Measurements from ENCODE around the gene CADPS.

The CADPS gene

DNA sequence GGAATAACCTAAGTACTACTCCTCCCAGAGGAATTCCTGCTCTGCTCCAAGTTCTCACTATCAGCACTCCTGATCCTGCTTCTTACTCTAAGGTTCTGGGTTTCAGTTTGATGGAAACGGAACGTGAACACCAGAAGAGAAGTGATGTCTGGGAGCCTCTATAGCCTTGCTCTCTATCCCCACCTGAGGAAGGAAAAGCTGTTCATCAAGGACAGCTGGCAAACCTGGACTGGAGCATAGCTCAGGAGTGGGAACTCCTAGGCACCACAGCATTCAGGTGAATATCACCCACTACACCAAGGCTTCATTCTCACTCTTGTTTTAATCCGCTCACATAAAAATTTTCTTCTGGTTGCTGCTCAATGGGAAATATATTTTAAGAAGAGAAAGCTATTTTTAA is 13.0 kb upstream of the CADPS start:
- no peaks in the 10 kb centered on the region for H3K27me3 Mint-ChIP-seq
- no peak overlapping the region for H3K4me3 Mint-ChIP-seq
- ATAC-seq (no peak), DNase-seq (no peak)
- H3K4me1 Mint-ChIP-seq: no peaks in the 10 kb centered on the region
- no peaks in the 10 kb centered on the region for H3K36me3 Mint-ChIP-seq (ENCODE audit: low read depth)
- peaks cover 3% of the 10 kb centered on the region for H3K9me3 Mint-ChIP-seq
- H3K27ac Mint-ChIP-seq: no peak overlapping the region

DNA sequence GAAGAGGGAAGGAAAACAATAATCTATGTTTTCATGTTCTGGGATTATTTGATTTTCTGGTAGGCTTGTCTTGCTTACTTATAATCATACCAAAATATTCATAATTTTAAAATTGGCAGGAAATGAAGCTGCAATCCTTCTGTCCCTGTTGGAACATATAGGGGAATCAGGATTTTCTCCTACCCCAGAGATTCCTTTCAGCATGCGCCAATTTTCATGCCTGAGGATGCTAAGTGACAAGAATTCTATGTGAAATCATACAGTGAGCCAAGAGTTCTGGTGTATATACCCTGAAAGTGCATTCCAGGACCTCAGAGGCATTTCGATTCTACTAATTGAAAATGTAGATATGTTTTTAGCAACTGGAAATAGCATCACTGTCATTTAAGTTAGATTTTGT is 9.9 kb upstream of the CADPS start:
- peaks cover 6% of the 10 kb centered on the region for H3K9me3 Mint-ChIP-seq
- H3K27me3 Mint-ChIP-seq: peaks cover 2% of the 10 kb centered on the region
- no peak overlapping the region for H3K4me3 Mint-ChIP-seq
- DNase-seq (no peak), ATAC-seq (no peak)
- H3K4me1 Mint-ChIP-seq: no peaks in the 10 kb centered on the region
- H3K27ac Mint-ChIP-seq: no peak overlapping the region
- H3K36me3 Mint-ChIP-seq (ENCODE audit: low read depth): no peaks in the 10 kb centered on the region

DNA sequence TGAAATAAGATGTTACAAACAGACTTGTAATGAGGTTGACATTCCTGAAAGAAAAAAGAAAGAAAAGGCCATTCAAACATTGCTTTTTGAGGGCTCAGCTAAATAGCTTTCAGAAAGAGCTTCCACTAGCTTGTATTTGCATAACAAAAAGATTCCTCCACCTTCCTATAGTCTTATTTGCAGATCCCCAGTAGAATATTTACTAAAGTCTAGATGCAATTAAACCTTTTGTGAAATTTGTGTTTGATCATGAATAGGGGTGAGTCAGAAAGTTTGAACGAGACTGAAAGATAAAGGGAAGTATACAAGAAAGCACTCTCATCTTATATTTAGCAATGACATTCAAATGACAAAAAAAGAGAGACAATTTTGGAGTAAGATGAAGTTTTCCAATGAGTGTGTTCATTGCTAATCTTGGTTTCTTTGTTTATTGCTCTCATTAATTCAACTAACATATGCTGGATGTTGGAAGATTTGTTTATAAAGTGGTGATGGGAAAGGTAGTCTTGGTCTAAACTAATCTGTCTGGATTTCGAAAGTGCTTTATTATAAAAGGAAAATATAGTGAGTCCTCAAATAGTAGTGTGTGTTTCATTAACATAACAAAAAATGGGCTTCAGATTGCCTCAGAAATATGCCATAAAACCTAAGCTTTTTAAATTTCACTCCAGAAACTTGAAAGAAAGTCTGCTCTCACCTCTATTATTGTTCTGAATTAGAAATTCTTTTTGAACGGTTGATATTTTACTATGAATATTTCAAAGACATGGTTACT is 9.1 kb upstream of the CADPS start:
- no peak overlapping the region for H3K4me3 Mint-ChIP-seq
- ATAC-seq (no peak), DNase-seq (no peak)
- no peaks in the 10 kb centered on the region for H3K4me1 Mint-ChIP-seq
- H3K9me3 Mint-ChIP-seq: peaks cover 6% of the 10 kb centered on the region
- no peaks in the 10 kb centered on the region for H3K36me3 Mint-ChIP-seq (ENCODE audit: low read depth)
- H3K27me3 Mint-ChIP-seq: peaks cover 2% of the 10 kb centered on the region
- no peak overlapping the region for H3K27ac Mint-ChIP-seq

DNA sequence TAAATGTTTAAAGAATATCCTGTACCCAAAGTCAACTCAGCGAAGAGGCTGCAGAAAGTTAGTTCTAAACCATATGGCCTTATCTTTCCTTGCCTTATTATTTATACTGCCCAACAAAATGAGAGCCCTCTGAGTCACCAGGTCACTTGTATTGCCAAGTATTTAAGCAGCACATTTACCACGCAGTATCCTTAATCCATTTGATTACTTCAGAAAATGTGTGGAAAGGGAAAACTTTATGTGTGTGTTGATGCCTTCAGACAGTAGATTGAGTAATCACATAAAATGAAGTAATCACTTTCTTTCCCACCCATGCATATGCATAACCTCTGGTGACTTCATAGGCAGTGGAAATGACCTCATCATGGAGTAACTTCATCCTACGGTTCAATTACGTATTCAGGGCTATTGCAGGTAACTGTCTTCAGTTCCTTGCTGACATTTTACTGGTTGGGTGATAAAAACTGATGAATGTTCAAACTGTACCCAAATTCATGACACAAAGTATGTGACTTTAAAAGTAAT is 7.5 kb upstream of the CADPS start:
- peaks cover 6% of the 10 kb centered on the region for H3K9me3 Mint-ChIP-seq
- no peak for ATAC-seq
- H3K4me1 Mint-ChIP-seq: no peaks in the 10 kb centered on the region

DNA sequence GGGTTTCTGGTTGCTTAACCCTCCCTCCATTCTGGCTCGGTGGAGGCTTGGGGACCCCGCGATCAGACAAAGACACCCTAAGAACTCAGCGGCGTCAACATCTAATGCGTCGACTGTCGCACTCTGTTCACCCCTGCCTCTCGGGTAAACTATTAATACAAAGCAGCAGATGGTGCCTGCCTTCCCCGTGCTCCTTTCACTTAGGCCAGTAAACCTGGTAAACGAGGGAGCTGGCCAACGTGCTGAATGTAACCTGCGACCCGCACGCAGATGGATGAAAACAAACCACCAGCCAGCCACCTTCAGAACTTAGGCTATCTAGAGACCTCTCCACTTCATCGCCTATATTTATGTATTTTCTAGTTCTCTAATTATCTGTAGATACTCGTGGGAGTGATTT is 848 bp upstream of the CADPS start:
- Mint-ChIP-seq H3K36me3 (ENCODE audit: low read depth) (no peaks in the 10 kb centered on the region), H3K4me3 (no peak overlapping the region), H3K27ac (no peak overlapping the region), H3K4me1 (no peaks in the 10 kb centered on the region), H3K27me3 (peaks cover 44% of the 10 kb centered on the region), H3K9me3 (no peaks in the 10 kb centered on the region)
- ATAC-seq (no peak), DNase-seq (peak; percentile 3)

More for the DNA sequence above, 7.5 kb upstream of the CADPS start:
- no peak for DNase-seq
- H3K4me3 Mint-ChIP-seq: no peak overlapping the region
- no peak overlapping the region for H3K27ac Mint-ChIP-seq
- no peaks in the 10 kb centered on the region for H3K36me3 Mint-ChIP-seq (ENCODE audit: low read depth)
- peaks cover 2% of the 10 kb centered on the region for H3K27me3 Mint-ChIP-seq

DNA sequence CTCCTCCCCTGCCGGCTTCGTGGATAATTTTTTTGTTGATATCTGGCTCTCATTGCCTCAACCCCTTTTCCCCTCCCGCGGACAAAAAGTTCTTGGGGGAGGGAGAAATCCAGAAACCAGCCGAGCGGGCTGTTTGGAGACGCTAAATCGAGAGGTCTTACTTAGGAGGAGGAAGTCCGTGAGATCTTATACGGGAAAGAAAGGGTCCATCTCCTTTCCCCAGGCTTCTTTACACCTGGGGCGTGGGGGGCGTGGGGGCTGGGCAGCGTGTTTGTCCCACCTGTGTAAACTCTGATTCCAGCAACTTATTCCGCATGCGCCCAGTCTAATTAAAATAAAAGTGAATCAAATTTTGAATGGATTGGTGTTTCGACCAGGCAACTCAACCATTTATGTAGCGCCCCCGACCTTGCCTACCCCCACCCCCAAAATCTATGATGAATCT is 364 bp upstream of the CADPS start:
- Mint-ChIP-seq H3K27me3 (peaks cover 44% of the 10 kb centered on the region), H3K4me3 (no peak overlapping the region), H3K9me3 (no peaks in the 10 kb centered on the region), H3K27ac (no peak overlapping the region), H3K36me3 (ENCODE audit: low read depth) (no peaks in the 10 kb centered on the region), H3K4me1 (no peaks in the 10 kb centered on the region)
- ATAC-seq (no peak), DNase-seq (no peak)

DNA sequence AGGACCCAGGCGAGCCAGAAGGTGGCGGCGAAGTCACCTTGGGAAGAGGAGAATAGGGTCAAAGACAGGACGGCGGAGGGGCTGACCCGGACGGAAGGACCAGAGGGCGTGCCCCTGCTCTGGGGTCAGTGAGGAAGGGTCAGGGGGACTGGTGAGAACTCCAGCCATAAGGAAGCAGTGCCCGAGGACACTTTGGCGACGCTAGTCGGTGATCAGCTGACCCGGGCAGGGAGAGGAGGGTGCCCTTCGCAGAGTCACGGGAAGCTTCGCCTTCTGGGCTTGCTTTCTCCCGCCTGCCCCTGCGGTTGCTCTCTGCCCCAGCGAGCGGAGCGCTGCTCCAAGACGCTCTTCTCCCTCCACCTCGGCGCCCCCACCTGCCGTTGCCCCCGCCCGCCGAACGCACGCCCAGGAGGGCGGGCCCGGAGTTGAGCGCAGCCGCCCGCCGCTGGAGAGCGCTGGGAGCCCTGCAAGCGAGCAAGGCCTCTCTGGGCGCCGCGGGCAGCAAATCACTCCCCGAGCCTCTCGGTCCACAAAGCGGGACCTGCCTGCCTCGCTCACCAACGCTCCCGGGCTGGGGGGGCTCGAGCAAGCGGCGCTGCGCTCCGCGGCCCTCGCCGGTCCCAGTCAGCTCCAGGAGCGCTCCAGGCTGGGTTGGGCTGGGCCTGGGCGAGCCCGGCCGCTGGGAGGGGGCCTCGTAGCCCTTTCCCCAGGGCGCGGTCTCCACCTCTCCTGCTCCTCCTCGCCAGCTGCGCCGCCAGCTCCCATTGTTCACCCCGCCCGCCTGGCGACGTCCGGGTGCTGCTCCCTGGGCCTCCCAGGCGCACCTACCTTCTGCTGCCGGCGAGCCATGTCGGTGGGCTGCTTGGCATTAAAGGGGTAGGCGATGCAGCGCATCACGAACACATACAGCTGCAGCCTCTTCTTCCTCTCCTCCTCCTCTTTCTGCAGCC is 1.2 kb downstream of the CADPS start:
- Mint-ChIP-seq H3K27me3 (peaks cover 42% of the 10 kb centered on the region), H3K9me3 (no peaks in the 10 kb centered on the region), H3K4me1 (no peaks in the 10 kb centered on the region), H3K4me3 (no peak overlapping the region), H3K27ac (no peak overlapping the region), H3K36me3 (ENCODE audit: low read depth) (no peaks in the 10 kb centered on the region)
- no peak for DNase-seq
- no peak for ATAC-seq

DNA sequence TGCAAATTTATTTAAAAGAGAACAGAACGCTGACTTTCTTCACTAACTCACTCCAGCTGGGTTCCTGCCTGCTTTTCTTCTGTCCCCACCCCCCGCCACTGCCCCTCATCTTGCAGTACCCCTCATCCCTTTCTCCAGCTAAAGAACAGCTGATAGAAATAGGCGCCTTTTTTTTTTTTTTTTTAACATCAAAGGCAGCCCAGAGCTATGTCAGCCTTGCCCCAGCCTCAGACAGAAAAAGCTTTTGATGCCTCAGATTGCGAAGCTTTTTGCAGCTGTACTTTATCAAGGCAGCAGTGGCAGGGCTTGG is 1.8 kb downstream of the CADPS start:
- H3K36me3 Mint-ChIP-seq (ENCODE audit: low read depth): no peaks in the 10 kb centered on the region
- DNase-seq (no peak), ATAC-seq (no peak)
- H3K4me1 Mint-ChIP-seq: no peaks in the 10 kb centered on the region
- H3K27ac Mint-ChIP-seq: no peak overlapping the region
- no peak overlapping the region for H3K4me3 Mint-ChIP-seq
- H3K27me3 Mint-ChIP-seq: peaks cover 42% of the 10 kb centered on the region
- H3K9me3 Mint-ChIP-seq: no peaks in the 10 kb centered on the region

DNA sequence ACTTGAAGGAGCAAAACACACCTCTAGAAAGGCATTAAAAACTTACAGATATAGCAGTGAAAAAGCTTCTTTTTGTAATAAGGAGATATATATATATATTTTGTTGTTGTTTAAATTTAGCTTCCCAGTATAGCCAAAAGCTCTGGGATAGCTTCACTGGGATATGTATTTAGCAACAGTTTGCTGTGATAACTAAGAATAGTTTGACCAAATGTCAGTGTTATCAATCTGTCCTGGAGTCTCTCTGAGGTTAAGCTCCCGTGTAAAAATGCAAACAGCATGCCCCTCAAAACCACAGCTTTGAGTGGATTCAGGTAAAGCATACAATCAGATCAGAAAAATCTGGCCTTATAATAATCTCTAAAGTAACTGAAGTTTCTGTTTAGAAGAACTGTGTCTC is 2.9 kb downstream of the CADPS start:
- no peak overlapping the region for H3K4me3 Mint-ChIP-seq
- H3K27me3 Mint-ChIP-seq: peaks cover 42% of the 10 kb centered on the region
- no peaks in the 10 kb centered on the region for H3K4me1 Mint-ChIP-seq
- no peaks in the 10 kb centered on the region for H3K9me3 Mint-ChIP-seq
- DNase-seq (no peak), ATAC-seq (no peak)
- H3K36me3 Mint-ChIP-seq (ENCODE audit: low read depth): no peaks in the 10 kb centered on the region
- no peak overlapping the region for H3K27ac Mint-ChIP-seq

DNA sequence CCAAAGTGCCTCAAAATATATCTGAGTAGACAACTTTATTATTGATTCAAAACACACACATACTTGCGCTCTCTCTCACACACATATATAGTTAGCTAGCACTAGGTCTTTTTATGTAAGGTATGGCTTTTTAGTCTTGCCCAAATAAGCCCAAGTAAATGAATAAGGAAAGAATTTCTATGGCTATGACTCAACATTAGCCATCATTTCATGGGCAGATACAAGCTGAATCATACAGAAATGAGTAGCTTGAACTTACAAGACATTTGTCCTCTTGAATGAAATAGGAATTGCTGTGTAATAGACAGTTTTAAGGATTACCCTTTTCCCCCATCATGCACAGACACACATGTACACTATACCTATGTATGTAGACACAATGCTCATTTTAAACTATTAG is 4.9 kb downstream of the CADPS start:
- ATAC-seq (no peak), DNase-seq (no peak)
- H3K4me1 Mint-ChIP-seq: no peaks in the 10 kb centered on the region
- H3K4me3 Mint-ChIP-seq: no peak overlapping the region
- H3K27me3 Mint-ChIP-seq: peaks cover 22% of the 10 kb centered on the region
- no peaks in the 10 kb centered on the region for H3K9me3 Mint-ChIP-seq
- H3K36me3 Mint-ChIP-seq (ENCODE audit: low read depth): no peaks in the 10 kb centered on the region
- no peak overlapping the region for H3K27ac Mint-ChIP-seq

DNA sequence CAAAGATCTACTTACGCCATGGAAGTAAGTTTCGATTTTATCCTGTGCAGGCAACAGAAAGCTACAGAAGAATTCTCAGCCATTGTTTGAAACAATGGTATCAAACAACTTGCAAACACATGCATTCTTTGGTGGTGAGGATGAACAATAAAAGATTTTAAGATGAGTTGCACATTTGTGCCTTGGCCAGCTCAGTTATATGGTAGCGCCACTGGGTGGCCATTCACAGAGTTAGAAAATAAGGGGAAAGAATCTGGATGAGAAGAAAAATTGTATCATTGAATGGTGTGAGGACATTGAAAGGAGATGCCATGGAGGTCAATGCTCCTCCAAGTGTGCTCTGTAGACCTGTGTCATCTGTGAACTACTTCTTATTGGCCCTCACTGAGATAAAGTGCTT is 11.6 kb downstream of the CADPS start:
- H3K4me3 Mint-ChIP-seq: no peak overlapping the region
- H3K9me3 Mint-ChIP-seq: no peaks in the 10 kb centered on the region

DNA sequence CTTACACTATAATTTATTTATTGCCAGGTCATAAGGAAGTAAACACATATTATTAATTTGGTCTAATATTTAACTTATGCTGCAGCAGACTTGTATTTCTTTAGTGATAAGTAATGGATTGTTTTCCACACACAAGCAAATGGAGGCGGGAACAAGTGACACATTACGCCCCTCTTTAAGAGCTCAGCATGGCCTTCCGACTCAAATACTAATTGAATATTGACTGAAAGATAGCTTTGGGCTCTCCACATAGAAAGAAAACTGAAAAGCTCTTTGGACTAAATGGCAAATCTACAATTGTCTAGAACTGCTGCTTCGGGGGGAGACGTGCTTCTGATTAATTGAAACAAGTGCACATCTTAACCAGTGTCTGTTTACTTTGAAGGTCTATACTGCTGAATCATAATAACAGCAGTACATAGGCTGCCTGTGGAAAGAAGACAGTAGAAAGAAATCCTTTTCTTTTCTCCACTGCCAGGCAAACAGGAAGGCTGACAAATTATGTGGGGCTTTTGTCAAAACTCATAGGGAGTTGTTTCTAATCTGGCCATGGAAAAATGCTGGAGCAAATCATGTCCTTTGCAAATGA is 15.9 kb downstream of the CADPS start:
- DNase-seq: no peak
- ATAC-seq: no peak
- Mint-ChIP-seq H3K27ac (no peak overlapping the region), H3K27me3 (no peaks in the 10 kb centered on the region), H3K36me3 (ENCODE audit: low read depth) (no peaks in the 10 kb centered on the region), H3K9me3 (peaks cover 3% of the 10 kb centered on the region), H3K4me1 (no peaks in the 10 kb centered on the region), H3K4me3 (no peak overlapping the region)

More for the DNA sequence above, 11.6 kb downstream of the CADPS start:
- no peak for DNase-seq
- H3K27ac Mint-ChIP-seq: no peak overlapping the region
- H3K36me3 Mint-ChIP-seq (ENCODE audit: low read depth): no peaks in the 10 kb centered on the region
- H3K4me1 Mint-ChIP-seq: no peaks in the 10 kb centered on the region
- no peak for ATAC-seq
- H3K27me3 Mint-ChIP-seq: no peaks in the 10 kb centered on the region

DNA sequence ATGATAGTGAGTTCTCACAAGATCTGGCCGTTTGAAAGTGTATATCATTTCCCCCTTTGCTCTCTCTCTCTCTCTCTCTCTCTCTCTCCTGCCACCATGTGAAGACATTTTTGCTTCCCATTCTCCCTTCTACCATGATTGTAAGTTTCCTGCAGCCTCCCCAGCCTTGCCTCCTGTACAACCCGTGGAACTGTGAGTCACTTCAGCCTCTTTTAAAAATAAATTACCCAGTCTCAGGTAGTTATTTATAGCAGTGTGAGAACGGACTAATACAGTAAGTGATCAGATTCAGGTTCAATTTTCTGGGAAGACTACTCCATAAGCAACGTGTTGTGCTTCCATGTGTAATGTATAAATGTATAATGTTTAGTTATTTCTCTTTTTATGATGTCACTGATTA is 29.2 kb downstream of the CADPS start:
- Mint-ChIP-seq H3K4me3 (no peak overlapping the region), H3K27ac (no peak overlapping the region), H3K4me1 (no peaks in the 10 kb centered on the region), H3K9me3 (peaks cover 15% of the 10 kb centered on the region), H3K27me3 (no peaks in the 10 kb centered on the region), H3K36me3 (ENCODE audit: low read depth) (no peaks in the 10 kb centered on the region)
- ATAC-seq (no peak), DNase-seq (no peak)

DNA sequence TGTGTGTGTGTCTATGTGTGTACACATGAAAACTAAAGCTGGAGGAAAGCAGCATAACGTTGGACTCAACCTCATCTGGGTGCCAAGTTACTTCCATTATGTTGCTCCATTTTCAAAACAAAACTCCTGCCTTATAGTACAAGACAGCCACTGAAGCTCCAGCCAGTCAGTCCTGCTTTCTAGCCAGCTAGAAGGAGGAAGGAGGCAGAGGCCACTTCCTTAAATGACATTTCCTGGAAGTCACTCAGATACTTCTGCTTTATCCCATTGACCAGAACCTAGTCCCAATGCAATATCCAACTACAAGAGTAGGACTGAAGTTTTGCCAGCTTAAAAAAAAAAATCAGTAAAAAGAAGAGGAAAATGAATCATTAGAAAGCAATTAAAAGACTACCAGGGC is 31.7 kb downstream of the CADPS start:
- Mint-ChIP-seq H3K4me1 (no peaks in the 10 kb centered on the region), H3K9me3 (peaks cover 24% of the 10 kb centered on the region), H3K27me3 (peaks cover 5% of the 10 kb centered on the region), H3K27ac (no peak overlapping the region), H3K4me3 (no peak overlapping the region), H3K36me3 (ENCODE audit: low read depth) (no peaks in the 10 kb centered on the region)
- ATAC-seq (no peak), DNase-seq (no peak)

DNA sequence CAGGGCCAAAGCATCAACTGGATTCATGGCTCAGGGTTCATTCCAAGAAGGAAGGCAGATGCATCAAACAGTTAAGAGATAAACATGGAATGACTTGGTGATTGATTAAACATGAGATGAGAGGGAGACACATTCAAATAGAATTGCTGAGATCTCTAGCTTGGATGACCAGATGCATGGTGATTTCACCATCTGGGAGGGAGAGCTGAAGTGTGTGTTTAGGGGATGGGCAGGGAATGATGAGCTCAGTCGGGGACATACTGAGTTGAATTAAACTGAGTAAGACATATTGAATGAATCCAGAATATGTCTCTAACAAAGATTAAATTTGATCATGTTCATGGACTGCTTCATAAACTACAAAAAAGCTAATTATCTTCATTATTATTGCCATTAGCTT is 35.5 kb downstream of the CADPS start:
- Mint-ChIP-seq H3K27me3 (peaks cover 5% of the 10 kb centered on the region), H3K4me3 (no peak overlapping the region)

More for the DNA sequence above, 35.5 kb downstream of the CADPS start:
- Mint-ChIP-seq H3K27ac (no peak overlapping the region), H3K36me3 (ENCODE audit: low read depth) (no peaks in the 10 kb centered on the region), H3K4me1 (no peaks in the 10 kb centered on the region), H3K9me3 (peaks cover 13% of the 10 kb centered on the region)
- DNase-seq (no peak), ATAC-seq (no peak)

Measured in activated naive CD8-positive, alpha-beta T cell treated with anti-CD3 and anti-CD28 coated beads, Interleukin-2, amount 50 U/mL, for 24 hours (primary cell).